HG02973 (cell line): ENCODE data around the gene SMARCA4.

Experiments
- ATAC-seq: cut with Tn5 transposase; IDR thresholded peaks from one replicate; pipeline ENCODE4 v1.9.1; 2021; ENCODE audit warnings: moderate library complexity; ENCODE audit not compliant: unreplicated experiment

SMARCA4 gene

GRCh38 chr19:11007385-11007784 lies 46.6 kb downstream of the SMARCA4 start:
- ATAC-seq = no peak

- no peak for ATAC-seq
Observed at GRCh38 chr19:11007962-11008532, 47.2 kb downstream of the SMARCA4 start.

DNA sequence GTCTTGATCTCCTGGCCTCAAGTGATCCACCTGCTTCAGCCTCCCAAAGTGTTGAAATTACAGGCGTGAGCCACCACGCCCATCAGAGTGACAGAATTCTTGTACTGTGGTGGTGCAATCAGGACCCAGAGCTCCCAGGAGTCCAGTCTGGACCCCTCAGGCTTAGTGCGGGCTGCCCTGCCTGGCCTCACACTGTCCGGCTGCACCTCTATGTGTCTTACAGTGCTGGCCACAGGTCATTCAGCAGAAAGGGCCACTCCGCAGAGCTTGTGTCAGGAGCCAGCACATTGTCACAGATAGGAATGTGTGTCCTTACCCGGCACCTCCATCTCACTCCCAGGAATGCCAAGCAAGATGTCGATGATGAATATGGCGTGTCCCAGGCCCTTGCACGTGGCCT lies 49.2 kb downstream of the SMARCA4 start:
- ATAC-seq = no peak

DNA sequence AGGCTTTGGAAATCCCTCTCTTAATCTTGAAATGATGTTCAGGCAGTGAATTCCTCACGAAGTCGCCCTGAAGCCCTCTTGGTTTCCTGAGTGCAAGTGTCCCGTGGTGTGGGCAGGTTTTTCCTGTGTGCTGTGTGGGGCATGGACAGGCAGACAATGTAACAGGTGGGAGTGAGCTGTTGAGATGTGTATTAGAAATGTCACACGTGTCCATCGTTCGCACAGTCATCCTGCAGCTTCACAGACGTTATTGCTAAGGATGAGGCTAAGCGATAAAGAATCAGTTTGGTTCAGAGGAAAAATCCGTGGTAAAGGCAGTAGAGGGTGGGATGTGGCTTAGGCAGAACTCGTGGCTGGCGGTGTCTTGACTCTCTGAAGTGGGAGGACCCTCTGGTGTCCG lies 51.7 kb downstream of the SMARCA4 start:
- no peak for ATAC-seq

GRCh38 chr19:11013771-11014170 lies 52.9 kb downstream of the SMARCA4 start:
- no peak for ATAC-seq

GRCh38 chr19:11014403-11014911 lies 53.6 kb downstream of the SMARCA4 start:
- no peak for ATAC-seq

- no peak for ATAC-seq
Observed at GRCh38 chr19:11016631-11017030, 55.8 kb downstream of the SMARCA4 start.

- no peak for ATAC-seq
Observed at GRCh38 chr19:11017275-11018035, 56.6 kb downstream of the SMARCA4 start.

DNA sequence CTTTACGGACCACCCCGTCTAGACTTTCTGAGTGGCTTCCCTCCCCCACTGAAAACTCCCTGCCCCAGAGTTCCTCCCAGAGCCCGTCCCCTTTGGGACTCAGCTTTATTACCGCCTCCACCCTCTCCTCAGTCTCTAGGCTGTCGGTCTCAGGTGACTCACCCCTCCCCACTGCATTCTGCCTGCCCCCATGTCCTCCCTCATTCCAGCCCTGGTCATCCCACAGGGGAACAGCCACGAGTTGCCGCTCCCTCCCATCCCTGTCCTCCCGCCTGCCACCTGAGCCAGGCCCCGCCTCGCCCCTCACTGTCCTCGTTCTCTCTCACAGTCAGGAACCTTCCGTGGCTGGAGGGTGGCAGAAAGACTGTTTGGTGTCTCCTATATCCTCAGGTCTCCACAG lies 57.3 kb downstream of the SMARCA4 start:
- no peak for ATAC-seq

- no peak for ATAC-seq
Observed at GRCh38 chr19:11018763-11019162, 57.9 kb downstream of the SMARCA4 start.

DNA sequence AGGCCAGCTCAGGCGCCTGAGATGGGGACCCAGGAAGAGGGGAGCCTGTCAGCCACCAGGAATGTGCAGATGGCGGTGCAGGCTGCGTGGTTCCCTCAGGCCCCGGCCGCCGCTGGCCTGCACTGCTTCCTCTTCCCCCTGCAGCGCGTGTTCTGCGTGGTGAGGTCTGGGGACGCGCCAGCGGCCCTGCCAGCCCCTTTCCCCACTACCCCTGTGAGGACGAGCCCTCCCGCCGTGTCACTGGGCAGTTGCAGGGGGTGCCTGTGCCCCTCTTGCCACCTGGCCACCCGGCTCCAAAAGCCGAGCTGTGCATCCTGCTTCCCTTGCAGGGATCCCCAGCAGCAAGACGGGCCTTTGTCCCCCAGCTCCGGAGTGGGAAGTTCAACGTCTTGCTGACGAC lies 58.4 kb downstream of the SMARCA4 start:
- no peak for ATAC-seq

GRCh38 chr19:11019824-11020223 lies 59.0 kb downstream of the SMARCA4 start:
- no peak for ATAC-seq

- no peak for ATAC-seq
Observed at GRCh38 chr19:11020423-11020822, 59.6 kb downstream of the SMARCA4 start.

DNA sequence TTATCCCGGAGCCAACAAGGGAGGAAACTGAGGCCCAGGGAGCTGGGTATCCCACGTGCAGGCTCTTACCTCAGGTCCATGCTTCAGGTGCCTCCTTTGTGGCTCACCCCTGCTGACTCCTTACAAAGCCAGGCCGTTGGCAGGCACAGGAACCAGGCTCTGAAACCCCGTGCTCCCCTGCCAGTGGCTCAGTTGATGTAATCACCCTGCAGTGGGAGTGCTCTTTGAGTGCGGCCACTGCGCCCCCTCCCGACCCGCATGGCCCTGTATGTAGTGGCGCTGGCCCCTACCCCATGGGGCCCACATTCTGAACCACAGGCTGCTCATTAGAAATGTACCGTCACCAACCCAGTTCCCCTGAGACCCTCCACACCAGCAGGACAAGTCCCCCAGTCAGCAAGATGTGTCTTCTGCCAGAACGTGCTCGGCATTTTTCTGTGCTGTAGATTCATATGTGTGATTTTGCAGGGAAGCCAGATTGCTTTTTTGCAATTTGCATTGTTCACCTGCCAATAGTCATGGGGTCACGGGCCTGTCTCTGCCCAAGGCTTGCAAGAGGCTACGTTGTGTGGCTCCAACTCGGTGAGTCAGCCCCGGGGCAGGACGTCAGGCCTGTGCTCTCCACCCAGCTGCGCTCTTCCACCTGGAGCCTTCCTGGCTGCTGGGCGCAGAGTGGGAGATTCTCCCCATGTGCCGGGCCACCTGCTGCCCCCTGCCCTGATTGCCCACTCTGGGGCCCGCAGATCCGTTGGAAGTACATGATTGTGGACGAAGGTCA lies 60.3 kb downstream of the SMARCA4 start:
- ATAC-seq = no peak

- ATAC-seq = no peak
Observed at GRCh38 chr19:11021760-11022144, 60.9 kb downstream of the SMARCA4 start.

GRCh38 chr19:11023016-11023415 lies 62.2 kb downstream of the SMARCA4 start:
- ATAC-seq = no peak

- no peak for ATAC-seq
Observed at GRCh38 chr19:11023710-11024109, 62.9 kb downstream of the SMARCA4 start.

DNA sequence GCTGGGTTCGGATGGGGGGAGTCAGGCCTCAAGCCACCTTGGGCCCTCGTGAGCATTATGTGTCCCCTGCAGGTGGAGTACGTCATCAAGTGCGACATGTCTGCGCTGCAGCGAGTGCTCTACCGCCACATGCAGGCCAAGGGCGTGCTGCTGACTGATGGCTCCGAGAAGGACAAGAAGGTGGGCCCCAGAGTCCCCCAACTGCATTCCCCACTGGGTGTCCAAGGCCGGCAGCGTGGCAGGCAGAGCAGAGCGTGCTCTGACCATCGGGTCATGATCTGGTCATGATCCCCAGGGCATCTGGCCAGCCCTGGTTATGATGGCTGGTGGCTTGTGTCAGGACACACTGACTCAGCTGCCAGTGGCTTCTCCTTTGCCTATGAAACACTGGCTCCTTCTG lies 63.4 kb downstream of the SMARCA4 start:
- no peak for ATAC-seq

DNA sequence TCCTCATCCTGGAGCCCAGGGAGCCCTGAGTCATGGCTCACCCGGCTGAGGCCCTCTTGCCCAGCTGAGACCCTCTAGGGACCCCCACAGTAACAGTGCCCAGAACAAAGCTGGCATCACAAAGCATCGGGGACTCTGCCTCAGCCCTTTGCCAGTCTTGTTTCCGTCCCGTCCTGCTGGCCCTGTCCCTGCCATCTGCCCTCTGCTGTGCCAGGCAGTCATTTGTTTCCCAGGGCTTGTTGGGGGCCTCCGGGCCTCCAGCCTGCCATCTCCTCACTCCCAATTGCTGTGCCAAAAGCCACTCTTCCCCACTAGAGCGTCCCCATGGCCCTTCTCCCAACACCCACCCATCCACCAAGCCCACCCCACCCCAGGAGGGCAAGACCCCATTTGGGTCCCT lies 64.2 kb downstream of the SMARCA4 start:
- no peak for ATAC-seq

GRCh38 chr19:11025445-11025844 lies 64.6 kb downstream of the SMARCA4 start:
- no peak for ATAC-seq

DNA sequence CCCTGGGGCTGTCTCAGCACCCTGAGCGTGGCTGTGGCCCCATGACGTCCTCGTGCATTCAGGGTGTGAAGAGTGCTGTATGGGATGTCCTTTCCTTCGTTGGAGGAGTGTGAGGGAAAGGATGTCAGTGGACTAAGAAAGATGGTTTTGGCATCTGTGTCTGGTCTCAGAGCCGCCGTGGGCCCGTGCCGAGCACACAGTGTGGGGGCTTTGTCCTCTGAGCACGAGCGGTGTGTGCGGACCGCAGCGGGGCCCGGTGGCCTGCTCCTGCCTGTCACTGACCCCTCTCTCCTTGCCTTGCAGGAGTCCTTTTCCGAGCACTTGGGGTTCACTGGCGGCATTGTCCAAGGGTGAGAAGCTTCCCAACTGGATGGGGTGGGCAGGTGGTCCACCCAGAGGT lies 65.2 kb downstream of the SMARCA4 start:
- no peak for ATAC-seq

DNA sequence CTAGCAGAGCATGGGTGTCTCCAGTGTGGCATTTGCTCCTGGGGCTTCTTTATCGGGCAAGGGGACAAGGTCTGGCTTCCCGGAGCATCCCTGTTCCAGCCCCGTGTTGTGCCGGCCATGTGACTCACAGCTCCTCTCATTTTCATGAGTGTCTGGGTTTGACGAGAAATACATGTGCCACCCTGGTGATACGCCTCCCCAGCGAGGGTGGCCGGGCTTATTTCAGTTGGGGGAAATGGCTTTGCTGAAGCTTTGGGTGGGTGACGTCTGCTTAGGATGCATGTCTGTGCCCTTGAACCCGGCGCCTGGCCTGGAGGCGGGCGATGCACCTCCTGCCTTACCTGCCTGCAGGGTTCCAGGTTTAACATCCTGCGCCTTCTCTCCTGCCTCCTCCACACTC lies 66.6 kb downstream of the SMARCA4 start:
- ATAC-seq = no peak
